Parathyroid adenoma (tissue), 2 donors: ENCODE results near the gene SHE.

ENCODE experiments used
- H2AFZ ChIP-seq: fragments of 300-600 bp; sonication (generic); one replicate; pipeline ENCODE4 v1.7.0; 2017; ENCODE audit warnings: antibody characterized with exemption, mild to moderate bottlenecking
- H3K27ac ChIP-seq: fragments of 300-600 bp; sonication (generic); one replicate; pipeline ENCODE4 v1.7.0; 2017
- H3K27me3 ChIP-seq: fragments of 300-600 bp; sonication (generic); one replicate; pipeline ENCODE4 v1.7.0; 2017; ENCODE audit warnings: low read length; ENCODE audit not compliant: control insufficient read depth, insufficient read depth
- H3K36me3 ChIP-seq: fragments of 300-600 bp; sonication (generic); one replicate; pipeline ENCODE4 v1.7.0; 2017; ENCODE audit warnings: low read length; ENCODE audit not compliant: control insufficient read depth, insufficient read depth
- H3K4me1 ChIP-seq: fragments of 300-600 bp; sonication (generic); one replicate; pipeline ENCODE4 v1.7.0; 2017; ENCODE audit warnings: control low read depth
- H3K4me2 ChIP-seq: fragments of 300-600 bp; sonication (generic); one replicate; pipeline ENCODE4 v1.7.0; 2017; ENCODE audit warnings: low read length
- H3K4me3 ChIP-seq: fragments of 300-600 bp; sonication (generic); one replicate; pipeline ENCODE4 v1.7.0; 2017; ENCODE audit warnings: low read depth, low read length
- H3K79me2 ChIP-seq: fragments of 300-600 bp; sonication (generic); one replicate; pipeline ENCODE4 v1.7.0; 2017; ENCODE audit warnings: control low read depth
- H3K9ac ChIP-seq: fragments of 300-600 bp; sonication (generic); one replicate; pipeline ENCODE4 v1.7.0; 2017; ENCODE audit warnings: mild to moderate bottlenecking
- H3K9me3 ChIP-seq: fragments of 300-600 bp; sonication (generic); one replicate; pipeline ENCODE4 v1.7.0; 2017; ENCODE audit warnings: low read length; ENCODE audit not compliant: control insufficient read depth
- TF ChIP-seq, protein P1 (sequence below): fragments of 300-600 bp; sonication (generic); IDR thresholded peaks from one replicate; pipeline ENCODE4 v1.7.0; 2017; ENCODE audit warnings: antibody characterized with exemption, mild to moderate bottlenecking
- donor health status: primary hyperparathyroidism.

Gene SHE

GRCh38 chr1:154430903-154431302 lies 71.3 kb downstream of the SHE start:
- Histone ChIP-seq H3K36me3 (no peaks in the 10 kb centered on the region), H3K4me2 (no peak overlapping the region), H3K4me3 (no peak overlapping the region), H3K79me2 (no peaks in the 10 kb centered on the region), H3K27me3 (no peaks in the 10 kb centered on the region), H2AFZ (no peak overlapping the region), H3K4me1 (no peaks in the 10 kb centered on the region), H3K9ac (no peak overlapping the region), H3K9me3 (no peaks in the 10 kb centered on the region), H3K27ac (no peak overlapping the region)
- TF ChIP-seq, protein P1, sequence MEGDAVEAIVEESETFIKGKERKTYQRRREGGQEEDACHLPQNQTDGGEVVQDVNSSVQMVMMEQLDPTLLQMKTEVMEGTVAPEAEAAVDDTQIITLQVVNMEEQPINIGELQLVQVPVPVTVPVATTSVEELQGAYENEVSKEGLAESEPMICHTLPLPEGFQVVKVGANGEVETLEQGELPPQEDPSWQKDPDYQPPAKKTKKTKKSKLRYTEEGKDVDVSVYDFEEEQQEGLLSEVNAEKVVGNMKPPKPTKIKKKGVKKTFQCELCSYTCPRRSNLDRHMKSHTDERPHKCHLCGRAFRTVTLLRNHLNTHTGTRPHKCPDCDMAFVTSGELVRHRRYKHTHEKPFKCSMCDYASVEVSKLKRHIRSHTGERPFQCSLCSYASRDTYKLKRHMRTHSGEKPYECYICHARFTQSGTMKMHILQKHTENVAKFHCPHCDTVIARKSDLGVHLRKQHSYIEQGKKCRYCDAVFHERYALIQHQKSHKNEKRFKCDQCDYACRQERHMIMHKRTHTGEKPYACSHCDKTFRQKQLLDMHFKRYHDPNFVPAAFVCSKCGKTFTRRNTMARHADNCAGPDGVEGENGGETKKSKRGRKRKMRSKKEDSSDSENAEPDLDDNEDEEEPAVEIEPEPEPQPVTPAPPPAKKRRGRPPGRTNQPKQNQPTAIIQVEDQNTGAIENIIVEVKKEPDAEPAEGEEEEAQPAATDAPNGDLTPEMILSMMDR: no peak

DNA sequence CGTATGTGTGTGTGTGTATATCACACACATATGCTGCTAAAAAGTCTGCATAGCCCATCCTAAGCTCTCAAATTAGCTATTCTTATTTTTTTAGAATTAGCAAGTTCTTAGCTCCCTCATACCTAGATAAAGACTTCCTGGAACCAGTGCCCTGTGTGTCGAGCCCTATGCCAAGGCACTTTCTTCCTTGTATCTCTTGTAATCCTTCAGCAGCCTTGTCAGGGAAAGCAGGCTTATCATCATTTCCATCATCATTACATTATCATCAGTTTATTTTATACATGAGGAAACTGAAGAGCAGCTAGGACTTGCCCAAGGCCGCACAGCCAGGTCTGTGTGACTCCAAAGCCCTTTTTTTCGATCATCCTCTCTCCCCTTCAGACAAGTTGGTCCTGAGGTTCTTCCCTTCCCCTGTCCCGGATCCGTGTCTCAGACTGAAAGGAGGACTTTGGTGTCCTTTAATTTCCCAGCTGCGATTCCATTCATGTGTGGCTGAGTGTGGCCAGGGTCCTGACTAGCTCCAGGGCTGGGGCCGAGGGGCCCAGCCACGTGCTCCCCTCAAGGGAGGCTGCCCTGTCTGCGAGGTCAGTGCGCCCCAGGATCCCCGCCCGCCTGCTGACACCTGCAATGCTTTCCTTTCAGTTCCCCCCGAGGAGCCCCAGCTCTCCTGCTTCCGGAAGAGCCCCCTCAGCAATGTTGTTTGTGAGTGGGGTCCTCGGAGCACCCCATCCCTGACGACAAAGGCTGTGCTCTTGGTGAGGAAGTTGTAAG lies 72.2 kb downstream of the SHE start:
- Histone ChIP-seq H3K9me3 (no peaks in the 10 kb centered on the region), H3K27ac (no peak overlapping the region), H3K9ac (no peak overlapping the region), H2AFZ (no peak overlapping the region), H3K36me3 (no peaks in the 10 kb centered on the region), H3K79me2 (no peaks in the 10 kb centered on the region), H3K27me3 (no peaks in the 10 kb centered on the region), H3K4me2 (no peak overlapping the region), H3K4me3 (no peak overlapping the region), H3K4me1 (no peaks in the 10 kb centered on the region)
- TF ChIP-seq, protein P1: no peak
